Fibroblast of the aortic adventitia (primary cell): Measurements from ENCODE around the gene GGA3. TPM values are rescaled to one million over a fixed set of nuclear protein-coding genes. Genes with fewer than 3 reads are reported as not detected.

Source experiments
- DNase-seq: peaks from one replicate; pipeline ENCODE4 v3.0.0-alpha.2; 2010; ENCODE audit warnings: low read depth
- H3K4me3 ChIP-seq: 2 replicates; pipeline ENCODE4 v1.5.1; 2011; ENCODE audit warnings: low read depth, mild to moderate bottlenecking, control low read depth, low read length, moderate library complexity
- total RNA-seq: library from RNA; depleted of rRNA; stranded (reverse); fragments of >200 nt; gene quantifications from 2 replicates; pipeline ENCODE4 v1.2.3, GENCODE V29; 2012; ENCODE audit warnings: low replicate concordance
- TF ChIP-seq, protein P1 (sequence below): IDR thresholded peaks from 2 replicates; pipeline ENCODE4 v1.5.1; 2011; ENCODE audit warnings: mild to moderate bottlenecking, low read length, control low read depth, inconsistent platforms; ENCODE audit not compliant: insufficient read depth

The GGA3 gene
- total RNA-seq, 1 donor = 14.0 TPM

DNA sequence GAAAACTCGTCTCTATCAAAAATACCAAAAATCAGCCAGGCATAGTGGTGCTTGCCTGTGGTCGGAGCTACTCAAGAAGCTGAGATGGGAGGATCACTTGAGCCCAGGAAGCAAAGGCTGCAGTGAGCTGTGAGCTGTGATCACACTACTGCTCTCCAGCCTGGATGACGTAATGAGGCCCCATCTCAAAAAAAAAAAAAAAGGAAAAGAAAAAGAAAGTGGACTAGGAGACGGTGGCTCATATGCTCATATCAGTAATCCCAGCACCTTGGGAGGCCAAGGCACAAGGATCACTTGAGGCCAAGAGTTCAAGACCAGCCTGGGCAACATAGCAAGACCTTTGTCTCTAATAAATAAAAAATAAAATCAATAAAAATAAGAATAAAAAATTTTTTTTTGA is 69.8 kb downstream of the GGA3 start:
- H3K4me3 ChIP-seq = no peak overlapping the region
- TF ChIP-seq, protein P1, sequence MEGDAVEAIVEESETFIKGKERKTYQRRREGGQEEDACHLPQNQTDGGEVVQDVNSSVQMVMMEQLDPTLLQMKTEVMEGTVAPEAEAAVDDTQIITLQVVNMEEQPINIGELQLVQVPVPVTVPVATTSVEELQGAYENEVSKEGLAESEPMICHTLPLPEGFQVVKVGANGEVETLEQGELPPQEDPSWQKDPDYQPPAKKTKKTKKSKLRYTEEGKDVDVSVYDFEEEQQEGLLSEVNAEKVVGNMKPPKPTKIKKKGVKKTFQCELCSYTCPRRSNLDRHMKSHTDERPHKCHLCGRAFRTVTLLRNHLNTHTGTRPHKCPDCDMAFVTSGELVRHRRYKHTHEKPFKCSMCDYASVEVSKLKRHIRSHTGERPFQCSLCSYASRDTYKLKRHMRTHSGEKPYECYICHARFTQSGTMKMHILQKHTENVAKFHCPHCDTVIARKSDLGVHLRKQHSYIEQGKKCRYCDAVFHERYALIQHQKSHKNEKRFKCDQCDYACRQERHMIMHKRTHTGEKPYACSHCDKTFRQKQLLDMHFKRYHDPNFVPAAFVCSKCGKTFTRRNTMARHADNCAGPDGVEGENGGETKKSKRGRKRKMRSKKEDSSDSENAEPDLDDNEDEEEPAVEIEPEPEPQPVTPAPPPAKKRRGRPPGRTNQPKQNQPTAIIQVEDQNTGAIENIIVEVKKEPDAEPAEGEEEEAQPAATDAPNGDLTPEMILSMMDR = no peak
- peak; percentile 37 for DNase-seq

DNA sequence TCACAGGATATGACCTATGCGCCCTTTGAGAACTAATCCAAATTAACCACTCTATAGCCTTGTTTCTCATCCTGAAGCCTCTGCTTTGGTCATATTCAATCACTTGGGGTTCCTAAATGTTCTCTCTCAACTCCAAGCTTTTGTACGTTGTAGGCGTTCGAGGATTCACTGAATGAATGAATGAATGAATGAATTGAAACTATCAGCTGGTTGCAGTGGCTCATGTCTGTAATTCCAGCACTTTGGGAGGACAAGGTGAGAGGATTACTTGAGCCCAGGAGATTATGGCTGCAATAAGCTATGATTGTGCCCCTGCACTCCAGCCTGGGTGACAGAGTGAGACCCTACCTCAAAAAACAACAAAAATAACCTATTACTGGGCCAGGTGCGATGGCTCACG is 72.8 kb downstream of the GGA3 start:
- TF ChIP-seq, protein P1 = no peak
- DNase-seq = no peak
- no peak overlapping the region for H3K4me3 ChIP-seq

Other genes with a start within 250 kb of the GGA3 start
- gene MRPL58, start 248.9 kb downstream of the GGA3 start, total RNA-seq = 26.2 and 31.4 TPM in 2 replicates
- gene ATP5PD, start 214.6 kb downstream of the GGA3 start, total RNA-seq = 513 and 829 TPM in 2 replicates
- 20.2 and 34.2 TPM in 2 replicates for gene KCTD2, start 214.4 kb downstream of the GGA3 start, total RNA-seq
- 2.8 and 4.4 TPM in 2 replicates for gene SLC16A5, start 173.7 kb downstream of the GGA3 start, total RNA-seq
- 3.4 and 3.9 TPM in 2 replicates for gene ARMC7, start 151.6 kb downstream of the GGA3 start, total RNA-seq
- 39.8 and 45.2 TPM in 2 replicates for gene NT5C, start 129.9 kb downstream of the GGA3 start, total RNA-seq
- gene JPT1, start 107.1 kb downstream of the GGA3 start, total RNA-seq = 71.1 and 79.6 TPM in 2 replicates
- gene SUMO2, start 78.6 kb downstream of the GGA3 start, total RNA-seq = 89.9 and 129 TPM in 2 replicates
- gene NUP85, start 55.9 kb downstream of the GGA3 start, total RNA-seq = 33.9 and 41.5 TPM in 2 replicates
- 31.0 and 83.6 TPM in 2 replicates for gene MRPS7, start 273 bp upstream of the GGA3 start, total RNA-seq
- 3.8 and 9.9 TPM in 2 replicates for gene MIF4GD, start 9.6 kb upstream of the GGA3 start, total RNA-seq
- 8.7 and 11.0 TPM in 2 replicates for gene SLC25A19, start 27.8 kb upstream of the GGA3 start, total RNA-seq
- gene GRB2, start 144.1 kb upstream of the GGA3 start, total RNA-seq = 54.3 and 57.6 TPM in 2 replicates
- gene TMEM94, start 195.0 kb upstream of the GGA3 start, total RNA-seq = 29.7 and 80.4 TPM in 2 replicates